GM21723 (cell line): ENCODE data around the gene EYA4.

Source experiments
- ATAC-seq: cut with Tn5 transposase; IDR thresholded peaks from one replicate; pipeline ENCODE4 v1.9.1; 2021; ENCODE audit warnings: mild to moderate bottlenecking, moderate library complexity; ENCODE audit not compliant: unreplicated experiment

Gene EYA4

GRCh38 chr6:133504158-133504557, 263.0 kb downstream of the EYA4 start:
- no peak for ATAC-seq

GRCh38 chr6:133504761-133505160, 263.6 kb downstream of the EYA4 start:
- no peak for ATAC-seq

- ATAC-seq: no peak
Observed at GRCh38 chr6:133505681-133506080, 264.5 kb downstream of the EYA4 start.

GRCh38 chr6:133512410-133513016, 271.4 kb downstream of the EYA4 start:
- no peak for ATAC-seq

GRCh38 chr6:133523816-133524215, 282.7 kb downstream of the EYA4 start:
- ATAC-seq: no peak

- no peak for ATAC-seq
Observed at GRCh38 chr6:133526436-133526835, 285.3 kb downstream of the EYA4 start.

- ATAC-seq: no peak
Observed at GRCh38 chr6:133528566-133528965, 287.4 kb downstream of the EYA4 start.

GRCh38 chr6:133532908-133533307, 291.8 kb downstream of the EYA4 start:
- no peak for ATAC-seq

- ATAC-seq: no peak
Observed at GRCh38 chr6:133539502-133540259, 298.5 kb downstream of the EYA4 start.

GRCh38 chr6:133540361-133540760, 299.2 kb downstream of the EYA4 start:
- ATAC-seq: no peak

GRCh38 chr6:133541040-133541439, 299.9 kb downstream of the EYA4 start:
- no peak for ATAC-seq

- ATAC-seq: no peak
Observed at GRCh38 chr6:133542056-133542821, 301.1 kb downstream of the EYA4 start.

- ATAC-seq: no peak
Observed at GRCh38 chr6:133544419-133544818, 303.3 kb downstream of the EYA4 start.

GRCh38 chr6:133546098-133546497, 304.9 kb downstream of the EYA4 start:
- ATAC-seq: no peak

GRCh38 chr6:133547136-133547535, 306.0 kb downstream of the EYA4 start:
- no peak for ATAC-seq

GRCh38 chr6:133548423-133549159, 307.4 kb downstream of the EYA4 start:
- ATAC-seq: no peak

GRCh38 chr6:133549371-133549801, 308.2 kb downstream of the EYA4 start:
- no peak for ATAC-seq

- ATAC-seq: no peak
Observed at GRCh38 chr6:133550026-133550425, 308.9 kb downstream of the EYA4 start.

- ATAC-seq: no peak
Observed at GRCh38 chr6:133551436-133551835, 310.3 kb downstream of the EYA4 start.

- ATAC-seq: no peak
Observed at GRCh38 chr6:133551847-133552341, 310.7 kb downstream of the EYA4 start.

- ATAC-seq: no peak
Observed at GRCh38 chr6:133553652-133554051, 312.5 kb downstream of the EYA4 start.
